Measurements from ENCODE around the gene FAM227B.

FAM227B gene

GRCh38 chr15:49309889-49310288, 310.7 kb downstream of the FAM227B start:
- Histone ChIP-seq H3K27me3 (no peaks in the 10 kb centered on the region), H3K36me3 (no peaks in the 10 kb centered on the region; the same call in 1 of the 2 replicates), H3K9me3 (no peaks in the 10 kb centered on the region), H3K4me1 (peaks cover 7% of the 10 kb centered on the region), H3K4me3 (ENCODE audit: low read depth, low read length) (no peak overlapping the region)
- DNase-seq, result no peak
- TF ChIP-seq CTCF (IDR thresholded peaks at IDR 0.05; ENCODE audit: low read depth, low read length), result no peak

- H3K4me1 ChIP-seq, result peaks cover 7% of the 10 kb centered on the region
- no peak overlapping the region for H3K4me3 ChIP-seq (ENCODE audit: low read depth, low read length)
- DNase-seq, result no peak
- no peak for TF ChIP-seq CTCF (IDR thresholded peaks at IDR 0.05; ENCODE audit: low read depth, low read length)
- no peaks in the 10 kb centered on the region; the same call in 1 of the 2 replicates for H3K36me3 ChIP-seq
- no peaks in the 10 kb centered on the region for H3K9me3 ChIP-seq
- no peaks in the 10 kb centered on the region for H3K27me3 ChIP-seq
Observed at GRCh38 chr15:49308686-49309085, 311.9 kb downstream of the FAM227B start.

GRCh38 chr15:49306551-49306950, 314.1 kb downstream of the FAM227B start:
- TF ChIP-seq CTCF (IDR thresholded peaks at IDR 0.05; ENCODE audit: low read depth, low read length), result no peak
- no peak overlapping the region for H3K4me3 ChIP-seq (ENCODE audit: low read depth, low read length)
- H3K27me3 ChIP-seq, result no peaks in the 10 kb centered on the region
- no peak for DNase-seq
- H3K36me3 ChIP-seq, result no peaks in the 10 kb centered on the region; the same call in 1 of the 2 replicates
- no peaks in the 10 kb centered on the region for H3K4me1 ChIP-seq
- H3K9me3 ChIP-seq, result no peaks in the 10 kb centered on the region

GRCh38 chr15:49303003-49303402, 317.6 kb downstream of the FAM227B start:
- Histone ChIP-seq H3K9me3 (no peaks in the 10 kb centered on the region), H3K27me3 (no peaks in the 10 kb centered on the region), H3K4me1 (no peaks in the 10 kb centered on the region), H3K36me3 (no peaks in the 10 kb centered on the region; the same call in 1 of the 2 replicates), H3K4me3 (ENCODE audit: low read depth, low read length) (no peak overlapping the region)
- no peak for TF ChIP-seq CTCF (IDR thresholded peaks at IDR 0.05; ENCODE audit: low read depth, low read length)
- DNase-seq, result no peak

- no peaks in the 10 kb centered on the region; the same call in 1 of the 2 replicates for H3K36me3 ChIP-seq
- H3K27me3 ChIP-seq, result no peaks in the 10 kb centered on the region
- no peak for DNase-seq
- no peaks in the 10 kb centered on the region for H3K9me3 ChIP-seq
- TF ChIP-seq CTCF (IDR thresholded peaks at IDR 0.05; ENCODE audit: low read depth, low read length), result no peak
- no peak overlapping the region for H3K4me3 ChIP-seq (ENCODE audit: low read depth, low read length)
- no peaks in the 10 kb centered on the region for H3K4me1 ChIP-seq
Observed at GRCh38 chr15:49301562-49301961, 319.1 kb downstream of the FAM227B start.

- Histone ChIP-seq H3K4me3 (ENCODE audit: low read depth, low read length) (no peak overlapping the region), H3K4me1 (no peaks in the 10 kb centered on the region), H3K27me3 (no peaks in the 10 kb centered on the region), H3K9me3 (no peaks in the 10 kb centered on the region), H3K36me3 (no peaks in the 10 kb centered on the region; the same call in 1 of the 2 replicates)
- DNase-seq, result no peak
- TF ChIP-seq CTCF (IDR thresholded peaks at IDR 0.05; ENCODE audit: low read depth, low read length), result no peak
Observed at GRCh38 chr15:49300856-49301255, 319.8 kb downstream of the FAM227B start.
